GM12891 (cell line): ENCODE results near the gene OXLD1.

ENCODE experiments used
- DNase-seq: peaks from one replicate; pipeline ENCODE4 v3.0.0; 2011; ENCODE audit warnings: low spot score; ENCODE audit not compliant: insufficient read length
- FAIRE-seq: peaks from 2 replicates; lab custom pipeline; 2011; peaks lifted over from hg19 to GRCh38; lab: Jason Lieb, UNC
- PAX5 ChIP-seq: IDR thresholded peaks from 2 replicates; pipeline ENCODE4 v1.6.1; 2011; ENCODE audit warnings: low read length, moderate library complexity, mild to moderate bottlenecking; ENCODE audit not compliant: insufficient read depth, severe bottlenecking
- POLR2A ChIP-seq: IDR thresholded peaks from 2 replicates; pipeline ENCODE4 v1.6.1; 2011; ENCODE audit warnings: low read depth, low read length, control low read depth
- POLR2AphosphoS5 ChIP-seq: IDR thresholded peaks from 2 replicates; pipeline ENCODE4 v1.6.1; 2011; ENCODE audit warnings: low read depth, low read length, control low read depth
- POU2F2 ChIP-seq: IDR thresholded peaks from 2 replicates; pipeline ENCODE4 v1.6.1; 2011; ENCODE audit warnings: low read depth, mild to moderate bottlenecking, control low read depth, low read length, moderate library complexity
- SPI1 ChIP-seq: IDR thresholded peaks from 2 replicates; pipeline ENCODE4 v1.6.1; 2011; ENCODE audit warnings: low read depth, low read length, control low read depth
- TAF1 ChIP-seq: IDR thresholded peaks from 2 replicates; pipeline ENCODE4 v1.6.1; 2011; ENCODE audit warnings: low read depth, low read length, control low read depth

OXLD1 gene

DNA sequence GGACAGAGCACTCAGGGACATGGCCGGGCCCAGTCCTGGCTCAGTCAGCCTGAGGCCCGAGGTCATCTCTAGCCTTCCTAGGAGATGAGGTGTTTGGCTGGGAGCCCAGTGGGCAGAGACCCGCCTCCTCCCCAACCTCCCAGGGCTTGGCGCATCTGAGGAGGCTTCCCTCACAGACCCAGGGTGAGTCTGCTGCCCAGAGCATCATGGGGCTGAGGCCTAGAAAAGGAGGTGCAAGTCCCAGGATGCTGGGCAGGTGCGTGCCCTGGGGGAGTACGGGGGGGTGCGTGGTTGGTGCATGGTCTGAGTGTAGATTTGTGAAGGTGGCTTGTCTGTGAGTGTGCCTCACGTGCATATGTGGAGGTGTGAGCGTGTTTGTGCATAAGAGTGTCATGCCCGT, 14.7 kb downstream of the OXLD1 start:
- no peak for TF ChIP-seq POLR2A
- TF ChIP-seq POU2F2 = no peak
- TF ChIP-seq SPI1 = no peak
- TF ChIP-seq TAF1 = no peak
- no peak for TF ChIP-seq PAX5
- no peak for TF ChIP-seq POLR2AphosphoS5
- DNase-seq (no peak), FAIRE-seq (no peak)

DNA sequence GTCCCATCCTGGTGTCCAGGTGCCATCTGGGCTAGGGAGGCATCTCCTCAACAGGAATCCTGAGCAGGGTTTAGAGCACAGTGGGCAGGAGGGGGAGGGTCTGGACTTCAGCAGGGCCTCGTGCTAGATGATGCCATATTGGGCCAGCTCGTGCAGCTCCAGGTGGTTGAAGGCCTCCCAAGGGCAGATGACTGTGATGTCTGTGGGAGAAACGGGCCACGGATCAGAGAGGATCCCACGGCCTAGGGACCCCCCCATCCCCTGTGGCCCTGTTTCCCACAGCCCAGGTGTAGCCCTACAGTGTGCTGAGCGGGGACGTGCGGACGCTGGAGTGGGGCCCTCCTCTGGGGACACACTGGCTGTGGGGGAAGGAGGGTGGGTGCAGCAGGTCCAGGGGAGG, 15.5 kb downstream of the OXLD1 start:
- no peak for FAIRE-seq
- no peak for DNase-seq
- TF ChIP-seq TAF1 (no peak), POU2F2 (no peak), PAX5 (no peak), POLR2A (no peak)

DNA sequence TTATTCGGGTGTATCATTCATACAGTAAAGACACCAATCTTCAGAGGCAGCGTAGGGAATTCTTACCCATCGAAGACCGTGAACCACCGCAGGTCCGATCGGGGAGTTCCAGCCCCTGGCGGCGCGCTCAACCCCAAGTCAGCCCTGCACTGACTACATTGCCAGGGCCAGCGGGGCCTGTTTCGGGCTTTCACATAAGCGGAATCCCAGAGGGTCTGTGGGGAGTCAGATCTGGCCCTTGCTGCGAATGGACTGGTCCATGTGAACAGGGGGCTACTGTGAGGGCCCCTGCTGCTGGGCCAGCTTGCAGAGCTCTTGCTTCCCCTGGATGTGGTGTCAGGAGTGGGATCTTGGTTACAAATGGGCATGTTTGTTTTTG, 17.7 kb downstream of the OXLD1 start:
- no peak for TF ChIP-seq TAF1
- no peak for TF ChIP-seq POU2F2
- no peak for TF ChIP-seq SPI1
- no peak for TF ChIP-seq PAX5
- TF ChIP-seq POLR2AphosphoS5 = no peak
- DNase-seq (no peak), FAIRE-seq (no peak)

DNA sequence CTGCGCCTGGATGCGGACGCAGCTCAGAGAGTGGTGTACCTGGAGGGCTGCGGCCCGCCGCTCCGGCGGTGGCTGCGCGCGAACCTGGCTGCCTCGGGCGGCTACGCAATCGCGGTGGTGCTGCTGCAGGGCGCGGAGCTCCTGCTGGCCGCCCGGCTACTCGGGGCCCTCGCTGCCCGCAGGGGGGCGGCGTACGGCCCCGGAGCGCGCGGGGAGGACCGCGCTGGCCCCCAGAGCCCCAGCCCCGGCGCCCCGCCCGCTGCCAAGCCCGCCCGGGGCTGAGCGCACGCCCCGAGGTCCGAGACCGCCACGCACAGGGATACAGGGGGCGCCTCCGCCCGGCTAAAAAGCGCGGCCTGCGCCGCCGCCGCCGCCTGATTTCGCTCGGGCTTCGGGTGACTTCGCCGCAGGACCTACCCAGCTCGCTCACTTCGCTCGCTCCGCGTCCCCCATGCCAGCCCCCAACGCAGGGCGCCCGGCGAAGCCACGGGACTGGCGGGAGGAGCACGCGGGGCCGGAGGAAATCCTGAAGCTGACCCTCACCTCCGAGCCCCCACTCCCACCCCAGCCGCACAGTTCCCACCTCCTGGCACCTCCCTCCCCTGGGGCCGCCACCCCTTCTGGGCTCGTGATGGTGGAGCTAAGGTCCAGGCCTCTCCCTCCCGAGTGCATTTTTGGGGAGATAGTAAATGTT, 18.2 kb downstream of the OXLD1 start:
- FAIRE-seq (no peak), DNase-seq (no peak)
- TF ChIP-seq PAX5 = no peak
- TF ChIP-seq POLR2A = no peak

DNA sequence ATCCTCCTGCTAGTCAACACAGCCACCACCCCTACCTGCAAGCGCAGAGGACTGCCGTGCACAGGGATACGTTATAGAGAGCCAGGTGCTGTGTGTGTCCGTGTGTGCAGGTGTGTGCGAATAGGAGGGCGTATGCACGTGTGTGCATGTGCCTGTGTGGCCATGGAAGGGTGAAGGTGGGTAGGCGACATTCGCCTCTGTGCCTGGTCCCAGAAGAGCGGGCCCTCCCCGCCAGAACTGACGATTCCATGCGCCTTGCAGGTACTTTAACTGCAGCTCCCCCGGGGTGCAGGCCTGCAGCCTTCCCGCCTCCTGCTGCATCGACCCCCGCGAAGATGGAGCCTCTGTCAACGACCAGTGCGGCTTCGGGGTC, 18.8 kb downstream of the OXLD1 start:
- no peak for TF ChIP-seq PAX5
- TF ChIP-seq TAF1 = no peak
- TF ChIP-seq POLR2AphosphoS5 = no peak
- no peak for TF ChIP-seq POU2F2
- no peak for TF ChIP-seq SPI1
- TF ChIP-seq POLR2A = no peak
- FAIRE-seq = no peak
- no peak for DNase-seq

DNA sequence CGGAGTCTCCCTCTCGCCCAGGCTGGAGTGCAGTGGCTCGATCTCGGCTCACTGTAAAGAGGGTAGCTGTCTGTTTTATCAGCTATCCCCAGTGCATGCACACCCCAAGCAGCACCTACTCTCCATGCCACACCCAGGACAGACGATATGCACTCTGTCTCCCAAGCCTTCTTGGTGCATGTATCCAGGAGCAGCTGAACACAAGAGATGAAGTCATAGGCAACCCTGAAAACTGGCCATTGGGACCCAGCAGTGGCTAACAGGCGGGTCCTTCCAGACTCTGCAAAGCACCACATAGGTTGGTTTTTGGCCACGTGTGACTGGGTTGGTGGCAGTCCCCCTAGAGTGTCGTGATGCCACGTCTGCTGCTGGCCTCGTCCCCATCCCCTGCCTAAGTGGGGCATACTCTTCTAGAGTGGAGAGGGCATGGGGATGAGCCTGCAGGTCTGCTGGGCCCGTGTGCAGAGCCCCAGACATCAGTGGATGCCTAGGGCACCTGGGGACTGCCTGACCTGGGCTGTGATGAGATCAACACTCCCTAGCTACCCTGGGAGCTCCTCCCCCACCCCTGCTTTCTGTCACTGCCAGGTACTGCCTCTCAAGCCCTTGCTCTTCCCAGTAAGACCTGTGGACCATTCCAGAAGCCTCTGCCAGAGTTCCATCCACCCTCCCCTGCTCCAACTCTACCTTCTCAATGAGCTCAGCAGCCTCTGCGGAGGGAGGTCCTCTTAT, 19.4 kb downstream of the OXLD1 start:
- no peak for DNase-seq
- FAIRE-seq = no peak
- TF ChIP-seq PAX5 (no peak), TAF1 (no peak), SPI1 (no peak), POLR2AphosphoS5 (no peak), POU2F2 (no peak), POLR2A (no peak)

DNA sequence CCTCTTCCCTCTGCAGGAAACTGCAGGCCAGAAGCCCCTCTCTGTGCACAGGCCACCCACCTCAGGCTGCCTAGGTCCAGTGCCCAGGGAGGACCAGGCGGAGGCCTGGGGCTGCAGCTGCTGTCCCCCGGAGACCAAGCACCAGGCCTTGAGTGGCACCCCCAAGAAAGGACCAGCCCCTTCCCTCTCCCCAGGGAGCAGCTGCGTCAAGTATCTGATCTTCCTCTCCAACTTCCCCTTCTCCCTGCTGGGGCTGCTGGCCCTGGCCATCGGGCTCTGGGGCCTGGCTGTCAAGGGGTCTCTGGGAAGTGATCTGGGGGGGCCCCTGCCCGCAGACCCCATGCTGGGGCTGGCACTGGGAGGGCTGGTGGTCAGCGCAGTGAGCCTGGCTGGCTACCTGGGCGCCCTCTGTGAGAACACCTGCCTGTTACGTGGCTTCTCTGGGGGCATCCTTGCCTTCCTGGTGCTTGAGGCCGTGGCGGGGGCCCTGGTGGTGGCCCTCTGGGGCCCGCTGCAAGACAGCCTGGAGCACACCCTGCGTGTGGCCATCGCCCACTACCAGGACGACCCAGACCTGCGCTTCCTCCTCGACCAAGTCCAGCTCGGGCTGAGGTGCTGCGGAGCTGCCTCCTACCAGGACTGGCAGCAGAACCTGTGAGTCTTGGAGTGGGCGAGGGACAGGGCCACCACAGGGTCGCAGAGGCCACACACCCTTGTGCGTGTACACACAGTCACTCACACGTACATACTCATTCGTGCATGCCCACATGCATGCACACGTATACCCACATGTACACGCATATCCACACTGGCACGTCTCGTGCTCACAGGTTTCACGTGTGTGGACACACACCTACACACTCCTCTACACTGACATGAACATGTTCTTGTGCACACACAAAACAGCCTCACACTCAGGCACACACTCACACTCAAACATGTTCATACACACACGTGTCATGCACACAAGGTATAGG, 21.1 kb downstream of the OXLD1 start:
- DNase-seq (no peak), FAIRE-seq (no peak)
- no peak for TF ChIP-seq POU2F2
- TF ChIP-seq PAX5 = no peak
- no peak for TF ChIP-seq POLR2A
- no peak for TF ChIP-seq SPI1
- no peak for TF ChIP-seq POLR2AphosphoS5
- TF ChIP-seq TAF1 = no peak

DNA sequence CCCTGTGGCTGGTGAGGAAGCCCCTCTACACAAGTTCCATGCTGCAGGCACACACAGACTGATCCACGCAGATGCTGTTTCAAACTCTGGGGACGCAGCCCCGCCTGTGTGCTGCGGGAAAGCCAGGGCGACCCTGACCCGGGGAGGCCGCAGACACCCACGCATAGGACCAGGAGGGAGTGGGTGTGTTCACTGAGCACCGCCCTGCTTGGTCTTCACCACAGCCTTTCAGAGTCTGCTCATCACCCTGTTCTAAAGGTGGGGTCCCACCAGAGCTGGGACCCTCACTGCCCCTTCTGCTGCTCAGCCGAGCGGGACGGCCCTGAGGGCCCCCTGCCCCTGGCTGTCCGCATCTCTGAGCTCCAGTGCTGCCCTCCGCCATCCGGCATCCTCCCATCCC, 21.9 kb downstream of the OXLD1 start:
- FAIRE-seq (no peak), DNase-seq (no peak)
- TF ChIP-seq SPI1 = no peak
- TF ChIP-seq POU2F2 = no peak

DNA sequence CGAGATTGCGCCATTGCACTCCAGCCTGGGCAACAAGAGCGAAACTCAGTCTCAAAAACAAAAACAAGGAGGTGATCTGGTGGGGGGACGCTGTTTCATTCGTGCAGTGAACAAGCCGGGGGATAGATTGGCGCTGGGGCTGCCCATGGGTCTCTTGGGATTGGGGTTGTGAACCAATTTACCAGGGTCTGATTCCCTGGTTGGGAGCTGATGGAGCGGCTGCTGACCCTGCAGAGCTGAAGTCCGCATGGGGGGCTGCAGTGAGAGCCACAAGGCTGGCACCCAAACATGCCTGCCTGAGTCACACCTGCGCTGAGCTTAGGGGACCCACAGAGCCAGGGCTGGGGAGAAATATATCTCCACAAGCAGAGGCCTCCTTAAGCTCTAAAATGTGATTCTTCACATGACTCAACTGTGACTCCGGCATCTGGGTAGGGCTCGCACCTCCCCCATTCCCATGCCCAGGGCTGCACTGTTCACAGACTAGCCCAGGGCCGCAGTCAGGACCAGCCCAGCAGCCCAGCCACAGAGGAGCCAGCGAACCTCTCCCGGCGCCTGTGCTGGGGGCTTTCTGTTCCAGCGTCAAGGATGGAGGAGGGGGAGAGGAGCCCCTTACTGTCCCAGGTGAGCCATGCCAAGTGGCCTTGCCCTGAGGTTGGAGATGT, 24.4 kb downstream of the OXLD1 start:
- no peak for TF ChIP-seq TAF1
- TF ChIP-seq POLR2A = no peak
- no peak for TF ChIP-seq POU2F2
- no peak for TF ChIP-seq PAX5
- TF ChIP-seq POLR2AphosphoS5 = no peak
- FAIRE-seq (no peak), DNase-seq (no peak)
